ENCODE data around the gene PTPRN. TPM values are rescaled to one million over a fixed set of nuclear protein-coding genes. Genes with fewer than 3 reads are reported as not detected.

PTPRN gene
- total and polyA plus RNA-seq, 5 donors = 0.25 to 0.41 TPM; not detected in 3

GRCh38 chr2:219279151-219279915, 29.9 kb downstream of the PTPRN start, which contains the start of gene DNAJB2:
Gene DNAJB2, plus strand, starts transcription at chr2:219279366. Its CDS starts 468 bp downstream, at chr2:219279834.
- Histone ChIP-seq H3K27me3 (ENCODE audit: control insufficient read depth, insufficient read depth) (no peaks in the 10 kb centered on the region), H3K4me3 (ENCODE audit: low read length) (peak within 1 kb of the TSS; percentile 66), H3K4me1 (ENCODE audit: control insufficient read depth, insufficient read depth, low read length) (peaks cover 6% of the 10 kb centered on the region), H3K27ac (ENCODE audit: low read length) (peak within 1 kb of the TSS; percentile 93), H3K9me3 (ENCODE audit: control insufficient read depth, low read length) (no peaks in the 10 kb centered on the region)
- DNase-seq = peak; percentile 99 to 100 (median 100)
- WGBS = under 1% methylated on average over 65 of the region's 65 CpGs
- ATAC-seq = peak; percentile 97
- intact Hi-C loops (cut with DNase I) = no loop called here

- no peak for ATAC-seq
- peak overlapping the region; percentile 93 for H3K27ac ChIP-seq (ENCODE audit: low read length)
Observed at GRCh38 chr2:219278655-219279150, 30.5 kb downstream of the PTPRN start.

GRCh38 chr2:219277703-219278654, 31.2 kb downstream of the PTPRN start:
- DNase-seq (peak; percentile 71 to 89 (median 88)), ATAC-seq (peak; percentile 15 to 22)
- H3K4me1 ChIP-seq (ENCODE audit: control insufficient read depth, insufficient read depth, low read length) = peaks cover 12% of the 10 kb centered on the region
- peak overlapping the region; percentile 93 for H3K27ac ChIP-seq (ENCODE audit: low read length)
- intact Hi-C loops (cut with DNase I) = no loop called here
- H3K4me3 ChIP-seq (ENCODE audit: low read length) = no peak overlapping the region
- H3K9me3 ChIP-seq (ENCODE audit: control insufficient read depth, low read length) = no peaks in the 10 kb centered on the region
- WGBS = 22% methylated on average over 25 of the region's 25 CpGs
- no peaks in the 10 kb centered on the region for H3K27me3 ChIP-seq (ENCODE audit: control insufficient read depth, insufficient read depth)

More at GRCh38 chr2:219278655-219279150, 30.5 kb downstream of the PTPRN start:
- Histone ChIP-seq H3K9me3 (ENCODE audit: control insufficient read depth, low read length) (no peaks in the 10 kb centered on the region), H3K27me3 (ENCODE audit: control insufficient read depth, insufficient read depth) (no peaks in the 10 kb centered on the region), H3K4me1 (ENCODE audit: control insufficient read depth, insufficient read depth, low read length) (peaks cover 12% of the 10 kb centered on the region), H3K4me3 (ENCODE audit: low read length) (peak overlapping the region; percentile 13)
- intact Hi-C loops (cut with DNase I) = no loop called here
- WGBS = 12% methylated on average over 9 of the region's 9 CpGs
- no peak for DNase-seq

- Histone ChIP-seq H3K4me3 (ENCODE audit: low read length) (no peak overlapping the region), H3K9me3 (ENCODE audit: control insufficient read depth, low read length) (no peaks in the 10 kb centered on the region), H3K4me1 (ENCODE audit: control insufficient read depth, insufficient read depth, low read length) (peaks cover 7% of the 10 kb centered on the region), H3K27ac (ENCODE audit: low read length) (peak overlapping the region; percentile 89), H3K27me3 (ENCODE audit: control insufficient read depth, insufficient read depth) (no peaks in the 10 kb centered on the region)
- DNase-seq = peak in 1 of 3 donors; percentile 35
- 30% methylated on average over 6 of the region's 6 CpGs for WGBS
- ATAC-seq = no peak
- intact Hi-C loops (cut with DNase I) = no loop called here
Observed at GRCh38 chr2:219274361-219274921, 34.8 kb downstream of the PTPRN start.

DNA sequence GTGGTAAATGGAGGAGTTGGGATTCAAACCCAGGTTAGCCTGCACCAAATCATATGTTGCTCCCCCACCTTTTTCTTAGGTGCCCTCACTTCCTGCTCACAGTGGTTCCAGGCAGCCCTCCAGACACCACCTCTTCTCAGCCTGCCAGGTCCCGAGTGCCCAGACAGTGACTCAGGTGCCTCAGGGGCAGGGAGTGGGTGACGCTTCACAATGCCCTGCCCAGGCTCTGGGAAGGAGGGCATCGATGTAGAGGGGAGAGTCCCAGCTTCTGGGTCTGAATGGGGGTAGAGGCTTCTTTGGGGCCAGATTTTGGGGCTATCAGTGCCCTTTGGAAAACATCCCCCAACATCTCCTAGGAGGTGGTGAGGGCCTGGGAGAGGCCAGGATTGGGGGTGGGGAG, 35.3 kb downstream of the PTPRN start:
- WGBS = 80% methylated on average over 3 of the region's 3 CpGs
- peak overlapping the region; percentile 89 for H3K27ac ChIP-seq (ENCODE audit: low read length)
- H3K4me1 ChIP-seq (ENCODE audit: control insufficient read depth, insufficient read depth, low read length) = peaks cover 7% of the 10 kb centered on the region
- H3K27me3 ChIP-seq (ENCODE audit: control insufficient read depth, insufficient read depth) = no peaks in the 10 kb centered on the region
- H3K4me3 ChIP-seq (ENCODE audit: low read length) = no peak overlapping the region
- intact Hi-C loops (cut with DNase I) = no loop called here
- no peak for ATAC-seq
- DNase-seq = no peak
- H3K9me3 ChIP-seq (ENCODE audit: control insufficient read depth, low read length) = no peaks in the 10 kb centered on the region

DNA sequence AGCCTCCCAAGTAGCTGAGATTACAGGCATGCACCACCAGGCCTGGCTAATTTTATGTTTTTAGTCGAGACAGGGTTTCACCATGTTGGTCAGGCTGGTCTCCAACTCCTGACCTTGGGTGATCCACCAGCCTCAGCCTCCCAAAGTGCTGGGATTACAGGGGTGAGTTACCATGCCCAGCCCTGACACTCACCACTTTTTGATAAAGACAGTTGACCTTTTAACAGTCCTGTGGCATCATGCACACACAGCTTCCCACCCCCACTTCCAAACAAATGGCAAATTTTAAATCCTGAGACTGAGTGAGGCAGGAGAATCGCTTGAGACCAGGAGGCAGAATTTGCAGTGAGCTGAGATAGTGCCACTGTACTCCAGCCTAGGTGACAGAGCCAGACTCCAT, 36.2 kb downstream of the PTPRN start:
- Histone ChIP-seq H3K4me3 (ENCODE audit: low read length) (no peak overlapping the region), H3K27me3 (ENCODE audit: control insufficient read depth, insufficient read depth) (no peaks in the 10 kb centered on the region), H3K9me3 (ENCODE audit: control insufficient read depth, low read length) (no peaks in the 10 kb centered on the region), H3K27ac (ENCODE audit: low read length) (no peak overlapping the region), H3K4me1 (ENCODE audit: control insufficient read depth, insufficient read depth, low read length) (peaks cover 7% of the 10 kb centered on the region)
- 71% methylated on average over 2 of the region's 2 CpGs for WGBS
- ATAC-seq = no peak
- intact Hi-C loops (cut with DNase I) = no loop called here
- no peak for DNase-seq

DNA sequence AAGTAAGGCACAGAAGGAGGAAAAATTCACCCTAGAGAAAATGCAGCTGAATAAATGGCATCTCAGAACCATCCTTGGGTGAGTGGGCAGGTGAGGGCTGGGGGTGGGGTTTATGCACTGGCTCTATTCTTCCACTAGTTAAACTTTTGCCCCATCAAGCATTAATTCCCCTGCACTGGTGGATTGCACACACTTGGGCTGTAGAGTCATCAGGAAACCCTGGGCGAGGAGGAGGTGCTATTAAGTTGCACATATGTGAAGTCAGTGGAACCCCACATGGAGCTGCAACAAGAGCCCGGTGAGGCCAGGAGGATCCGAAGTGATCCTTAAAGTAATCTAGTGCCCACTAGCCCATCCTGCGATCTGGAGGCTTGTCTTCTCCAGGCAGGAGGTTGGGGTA, 36.8 kb downstream of the PTPRN start:
- Histone ChIP-seq H3K4me3 (ENCODE audit: low read length) (no peak overlapping the region), H3K9me3 (ENCODE audit: control insufficient read depth, low read length) (no peaks in the 10 kb centered on the region), H3K27me3 (ENCODE audit: control insufficient read depth, insufficient read depth) (no peaks in the 10 kb centered on the region), H3K4me1 (ENCODE audit: control insufficient read depth, insufficient read depth, low read length) (peaks cover 7% of the 10 kb centered on the region), H3K27ac (ENCODE audit: low read length) (no peak overlapping the region)
- ATAC-seq = no peak
- WGBS = 79% methylated on average over 4 of the region's 4 CpGs
- no peak for DNase-seq
- intact Hi-C loops (cut with DNase I) = no loop called here

DNA sequence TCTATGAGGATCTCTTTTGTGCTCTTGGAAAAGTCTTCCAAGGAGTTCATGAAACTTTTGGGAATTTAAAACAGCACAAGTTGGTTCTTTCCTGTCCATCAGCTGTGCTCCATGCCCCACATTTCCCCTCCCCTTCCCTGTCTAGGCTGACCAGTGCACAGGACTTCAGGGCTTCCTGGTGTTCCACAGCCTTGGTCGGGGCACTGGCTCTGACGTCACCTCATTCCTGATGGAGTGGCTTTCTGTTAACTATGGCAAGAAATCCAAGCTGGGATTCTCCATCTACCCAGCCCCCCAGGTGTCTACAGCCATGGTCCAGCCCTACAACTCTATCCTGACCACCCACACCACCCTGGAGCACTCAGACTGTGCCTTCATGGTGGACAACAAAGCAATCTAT, 38.2 kb downstream of the PTPRN start:
- intact Hi-C loops (cut with DNase I) = no loop called here
- Histone ChIP-seq H3K4me3 (ENCODE audit: low read length) (no peak overlapping the region), H3K4me1 (ENCODE audit: control insufficient read depth, insufficient read depth, low read length) (peaks cover 7% of the 10 kb centered on the region), H3K27ac (ENCODE audit: low read length) (no peak overlapping the region), H3K27me3 (ENCODE audit: control insufficient read depth, insufficient read depth) (no peaks in the 10 kb centered on the region), H3K9me3 (ENCODE audit: control insufficient read depth, low read length) (no peaks in the 10 kb centered on the region)
- 77% methylated on average over 2 of the region's 2 CpGs for WGBS
- ATAC-seq = no peak
- peak in 1 of 3 donors; percentile 31 for DNase-seq

- 90% methylated on average over 5 of the region's 5 CpGs for WGBS
- Histone ChIP-seq H3K27ac (ENCODE audit: low read length) (no peak overlapping the region), H3K27me3 (ENCODE audit: control insufficient read depth, insufficient read depth) (no peaks in the 10 kb centered on the region), H3K4me1 (ENCODE audit: control insufficient read depth, insufficient read depth, low read length) (peaks cover 7% of the 10 kb centered on the region), H3K9me3 (ENCODE audit: control insufficient read depth, low read length) (no peaks in the 10 kb centered on the region), H3K4me3 (ENCODE audit: low read length) (no peak overlapping the region)
- DNase-seq = no peak
- no peak for ATAC-seq
- intact Hi-C loops (cut with DNase I) = no loop called here
Observed at GRCh38 chr2:219270055-219270372, 39.2 kb downstream of the PTPRN start.

GRCh38 chr2:219269362-219270054, 39.7 kb downstream of the PTPRN start:
- peak in 2 of 3 donors; percentile 48 to 58 for DNase-seq

More at GRCh38 chr2:219269362-219270054, 39.7 kb downstream of the PTPRN start:
- intact Hi-C loops (cut with DNase I) = no loop called here
- 51% methylated on average over 8 of the region's 8 CpGs for WGBS
- peak in 1 of 2 donors; percentile 43 for ATAC-seq
- H3K4me3 ChIP-seq (ENCODE audit: low read length) = no peak overlapping the region
- H3K27ac ChIP-seq (ENCODE audit: low read length) = no peak overlapping the region
- no peaks in the 10 kb centered on the region for H3K9me3 ChIP-seq (ENCODE audit: control insufficient read depth, low read length)
- H3K4me1 ChIP-seq (ENCODE audit: control insufficient read depth, insufficient read depth, low read length) = peaks cover 7% of the 10 kb centered on the region
- H3K27me3 ChIP-seq (ENCODE audit: control insufficient read depth, insufficient read depth) = no peaks in the 10 kb centered on the region
